NAMALWA (cell line): Measurements from ENCODE around the gene ANO7.
"Not testable (repeated sequence)": the region's sequence is repeated elsewhere in the genome, so short reads cannot be mapped to it uniquely, and the experiment has no call there.

Experiments used
- DNase-seq: peaks from one replicate; pipeline ENCODE4 v3.0.0-alpha.2; 2015; ENCODE audit warnings: low spot score

ANO7 gene

GRCh38 chr2:241191081-241191480 lies 2.6 kb downstream of the ANO7 start:
- DNase-seq, result no peak

GRCh38 chr2:241193271-241193670 lies 4.8 kb downstream of the ANO7 start:
- no peak for DNase-seq

DNA sequence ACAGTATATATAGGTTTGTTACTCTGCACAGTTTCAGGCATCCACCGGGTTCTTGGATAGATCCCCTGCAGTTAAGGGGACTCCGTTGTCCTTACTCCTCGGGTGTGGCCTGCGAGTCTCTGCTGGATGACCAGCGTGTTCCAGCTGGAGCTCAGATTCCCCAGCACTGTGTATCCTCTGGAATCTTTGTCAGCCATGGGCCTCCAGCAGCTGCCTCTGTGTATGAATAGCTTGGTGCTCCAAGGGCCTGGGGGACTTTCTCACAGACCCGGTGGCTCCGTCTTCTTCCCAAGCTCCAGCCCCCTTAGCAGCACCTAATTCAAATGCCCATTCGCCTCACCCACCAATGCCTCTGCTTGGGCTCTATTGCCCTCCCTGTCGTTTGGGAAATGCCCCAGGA lies 6.3 kb downstream of the ANO7 start:
- no peak for DNase-seq

- DNase-seq, result no peak
Measured at GRCh38 chr2:241195506-241196130, 7.1 kb downstream of the ANO7 start.

DNA sequence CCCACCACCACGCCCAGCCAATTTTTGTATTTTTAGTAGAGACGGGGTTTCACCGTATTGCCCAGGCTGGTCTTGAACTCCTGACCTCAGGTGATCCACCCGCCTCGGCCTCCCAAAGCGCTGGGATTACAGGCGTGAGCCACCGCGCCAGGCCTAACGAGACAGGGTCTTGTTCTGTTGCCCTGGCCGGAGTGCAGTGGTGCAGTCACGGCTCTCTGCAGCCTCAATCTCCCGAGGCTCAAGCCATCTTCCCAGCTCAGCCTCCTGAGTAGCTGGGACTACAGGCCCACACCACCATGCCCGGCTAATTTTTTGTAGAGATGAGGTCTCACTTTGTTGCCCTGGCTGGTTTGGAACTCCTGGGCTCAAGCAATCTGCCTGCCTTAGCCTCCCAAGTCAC lies 8.8 kb downstream of the ANO7 start:
- DNase-seq, result not testable (repeated sequence)

DNA sequence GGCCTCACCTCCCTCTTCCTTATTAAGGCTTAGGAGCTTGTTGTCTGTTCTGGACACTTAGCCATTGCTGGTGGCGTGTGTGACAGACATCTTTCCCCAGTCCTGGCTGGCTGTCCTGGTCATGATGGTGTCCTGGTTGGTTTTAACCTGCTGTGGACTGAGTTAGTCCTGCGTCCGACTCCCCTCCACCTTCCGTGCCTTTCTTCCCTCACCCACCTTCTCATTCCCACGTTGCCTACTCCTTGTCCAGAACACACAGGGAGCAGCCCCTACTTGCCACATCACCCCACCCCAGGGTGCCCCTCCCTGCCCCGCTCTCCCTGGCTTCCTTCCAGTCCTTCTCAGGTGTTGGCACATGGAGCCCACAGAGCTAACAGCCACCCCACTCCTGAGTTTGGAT lies 9.5 kb downstream of the ANO7 start:
- DNase-seq, result no peak

DNA sequence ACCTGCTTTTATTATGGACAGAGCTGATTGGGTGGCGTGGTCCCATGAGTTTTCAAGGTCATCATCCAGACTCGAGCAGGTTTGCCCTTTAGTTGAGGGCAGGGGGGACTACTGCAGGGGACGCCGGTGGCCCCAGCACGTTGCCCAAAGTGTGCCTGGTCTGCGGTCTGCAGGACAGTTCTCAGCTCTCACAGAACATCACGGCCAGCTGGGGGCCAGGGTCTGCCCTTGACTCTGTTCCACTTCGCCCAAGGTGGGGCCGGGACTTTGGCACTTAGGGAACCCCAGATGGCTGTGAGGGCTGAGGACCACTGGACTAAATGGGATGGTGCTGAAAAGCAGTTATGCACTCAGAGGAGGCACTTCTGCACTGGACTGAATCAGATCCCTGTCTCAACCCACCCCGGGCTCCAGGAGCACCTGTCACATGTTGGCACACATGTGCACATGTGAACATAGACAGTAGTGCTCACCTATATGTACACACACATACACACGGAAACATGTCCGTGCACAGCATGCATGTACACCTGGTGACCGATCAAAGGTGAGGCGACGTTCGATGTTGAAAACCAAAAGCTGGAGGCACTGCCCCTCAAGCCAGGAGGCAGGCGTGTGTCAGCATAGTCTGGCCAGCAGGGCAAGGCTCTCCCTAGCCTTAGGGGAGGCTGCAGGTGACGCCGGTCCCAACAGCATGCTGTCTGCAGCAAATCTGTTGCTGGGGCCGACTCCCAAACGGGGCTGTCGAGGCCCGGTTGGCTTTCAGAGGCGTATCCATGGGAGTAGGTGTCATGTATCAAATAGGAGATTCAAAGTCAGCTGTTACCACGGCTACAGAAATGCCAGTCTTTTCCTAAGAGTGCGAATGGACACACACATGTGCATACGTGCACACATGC lies 10.2 kb downstream of the ANO7 start:
- DNase-seq, result no peak

DNA sequence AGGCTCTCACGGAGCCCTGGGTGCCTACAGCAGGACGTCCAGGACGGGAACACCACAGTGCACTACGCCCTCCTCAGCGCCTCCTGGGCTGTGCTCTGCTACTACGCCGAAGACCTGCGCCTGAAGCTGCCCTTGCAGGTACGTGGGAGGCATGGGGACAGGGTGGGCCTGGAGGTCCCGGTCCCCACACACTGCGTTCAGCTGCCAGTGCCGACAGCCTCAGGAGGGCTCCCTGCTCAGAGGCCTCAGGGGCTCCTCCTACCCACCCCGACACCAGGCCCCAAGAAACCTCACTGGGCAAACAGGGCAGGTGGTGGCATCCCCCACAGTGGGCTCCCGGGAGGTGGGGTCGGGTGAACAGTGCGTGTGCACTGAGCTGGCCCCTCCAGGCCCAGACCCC lies 10.8 kb downstream of the ANO7 start:
- no peak for DNase-seq

GRCh38 chr2:241199897-241200821 lies 11.7 kb downstream of the ANO7 start:
- DNase-seq, result no peak

GRCh38 chr2:241200822-241201395 lies 12.4 kb downstream of the ANO7 start:
- no peak for DNase-seq

DNA sequence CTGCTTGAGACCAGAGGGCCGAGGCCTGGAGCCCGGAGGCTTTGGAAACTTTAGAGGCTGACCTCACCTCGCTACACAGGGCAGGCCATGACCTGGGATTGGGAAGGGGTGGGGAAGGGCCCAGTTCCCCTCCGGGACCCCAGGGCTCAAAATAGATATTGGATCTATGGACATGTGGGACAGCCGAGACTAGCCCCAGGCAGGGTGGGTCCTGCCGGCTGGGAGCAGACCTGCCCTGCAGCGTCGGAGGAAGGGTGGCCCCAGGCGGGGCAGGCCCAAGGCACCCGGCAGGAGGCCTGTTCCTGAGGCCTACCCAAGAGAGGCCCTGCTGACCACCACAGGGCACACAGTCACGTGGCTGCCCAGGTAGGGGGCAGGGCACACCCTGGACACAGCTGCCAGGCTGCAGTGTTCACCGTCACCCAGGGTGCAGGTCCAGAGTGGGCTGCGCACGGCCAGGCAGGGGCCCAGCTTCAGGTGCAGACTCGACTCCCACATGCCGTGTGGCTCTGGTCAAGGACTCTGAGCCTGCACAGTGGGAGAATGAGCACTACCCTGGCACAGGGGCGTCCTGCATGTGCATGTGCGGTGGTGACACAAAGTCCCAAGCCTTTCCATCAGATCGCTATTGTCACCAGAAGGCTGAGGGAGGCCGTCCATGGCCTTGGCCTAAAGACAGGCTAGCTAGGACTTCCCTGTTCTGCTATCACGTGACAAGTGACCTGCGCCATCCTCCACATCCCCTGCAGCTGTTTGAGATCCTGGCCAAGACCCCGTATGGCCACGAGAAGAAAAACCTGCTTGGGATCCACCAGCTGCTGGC lies 13.2 kb downstream of the ANO7 start:
- no peak for DNase-seq

GRCh38 chr2:241202268-241202585 lies 13.8 kb downstream of the ANO7 start:
- DNase-seq, result no peak

DNA sequence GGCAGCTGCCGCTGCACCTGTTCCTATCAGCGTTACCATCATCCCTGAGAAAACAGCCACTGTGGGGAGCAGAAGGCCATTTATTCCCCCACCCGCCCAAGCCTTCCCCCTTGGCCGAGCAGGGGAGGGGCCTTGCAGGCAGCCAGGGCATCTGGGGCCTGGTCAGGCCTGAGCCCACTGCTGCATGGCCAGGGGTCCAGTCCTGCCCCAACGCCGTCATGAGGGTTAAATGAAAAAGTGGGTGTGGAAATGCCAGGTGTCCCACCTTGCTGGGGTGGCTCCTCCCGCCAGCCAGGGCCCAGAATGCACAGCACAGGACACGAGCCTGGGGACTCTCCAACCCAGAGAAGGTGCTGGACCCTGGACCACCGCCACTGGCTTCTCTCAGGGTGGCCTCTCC lies 14.2 kb downstream of the ANO7 start:
- DNase-seq, result no peak

DNA sequence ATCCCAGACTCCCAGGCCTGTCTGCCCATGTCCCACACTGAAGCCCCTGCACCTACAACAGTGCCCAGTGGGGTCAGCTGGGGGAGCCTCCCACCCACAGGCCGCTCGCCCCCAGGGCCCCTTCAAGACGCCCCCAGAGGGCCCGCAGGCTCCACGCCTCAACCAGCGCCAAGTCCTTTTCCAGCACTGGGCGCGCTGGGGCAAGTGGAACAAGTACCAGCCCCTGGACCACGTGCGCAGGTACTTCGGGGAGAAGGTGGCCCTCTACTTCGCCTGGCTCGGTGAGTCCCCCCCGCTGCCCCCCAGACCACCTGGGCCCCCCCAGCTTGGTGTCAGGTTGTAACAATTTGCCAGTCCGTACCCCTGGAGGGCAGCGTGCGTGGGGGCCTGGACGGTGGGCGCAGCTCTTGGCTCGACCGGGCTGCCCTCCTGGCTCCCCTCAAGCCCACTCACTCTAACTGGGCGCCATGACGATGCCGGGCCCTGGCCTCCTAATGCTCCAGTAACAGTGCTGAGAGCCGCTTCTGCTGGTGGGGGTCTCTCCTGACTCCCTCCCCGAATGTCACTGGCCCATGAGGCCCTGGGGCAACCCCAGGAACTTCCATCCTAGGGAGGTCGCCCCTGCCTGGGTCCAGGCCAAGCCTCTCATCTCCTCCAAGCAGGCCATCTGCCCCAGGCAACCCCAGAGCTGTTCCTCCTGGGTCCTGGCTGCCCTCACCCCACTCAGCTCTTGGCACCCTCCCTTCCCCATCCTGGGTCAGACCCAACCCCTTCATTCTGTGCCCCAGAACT lies 14.9 kb downstream of the ANO7 start:
- DNase-seq, result no peak

DNA sequence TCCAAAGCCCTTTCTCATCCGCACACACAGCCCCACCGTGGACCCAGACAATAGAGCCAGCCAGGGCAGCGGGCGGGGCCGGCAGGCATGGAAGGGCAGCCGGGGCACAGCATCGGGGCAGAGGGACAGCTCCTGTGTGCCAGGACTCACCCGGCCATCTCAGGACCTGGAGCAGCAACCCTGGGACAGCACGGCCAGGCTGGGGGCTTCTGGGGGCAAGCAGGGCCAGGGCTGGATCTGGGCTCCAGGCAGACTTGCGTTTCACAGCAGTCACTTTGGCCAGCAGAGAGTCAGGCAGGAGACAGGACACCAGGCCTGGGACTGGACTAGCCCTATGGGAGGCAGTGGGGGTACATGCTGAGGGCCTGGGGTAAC lies 15.5 kb downstream of the ANO7 start:
- no peak for DNase-seq

- no peak for DNase-seq
Measured at GRCh38 chr2:241204490-241204889, 16.0 kb downstream of the ANO7 start.

DNA sequence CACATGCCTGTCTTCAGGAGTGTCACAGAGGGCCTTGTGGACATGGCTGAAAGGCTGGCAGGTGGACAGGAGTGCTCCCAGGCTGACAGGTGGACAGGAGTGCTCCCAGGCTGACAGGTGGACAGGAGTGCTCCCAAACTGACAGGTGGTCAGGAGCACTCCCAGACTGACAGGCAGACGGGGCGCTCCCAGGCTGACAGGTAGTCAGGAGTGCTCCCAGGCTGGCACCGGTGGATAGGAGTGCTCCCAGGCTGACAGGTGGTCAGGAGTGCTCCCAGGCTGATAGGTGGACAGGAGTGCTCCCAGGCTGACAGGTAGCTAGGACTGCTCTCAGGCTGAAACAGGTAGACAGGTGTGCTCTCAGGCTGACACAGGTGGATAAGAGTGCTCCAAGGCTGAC lies 16.6 kb downstream of the ANO7 start:
- DNase-seq, result no peak

GRCh38 chr2:241207151-241207550 lies 18.7 kb downstream of the ANO7 start:
- no peak for DNase-seq

- DNase-seq, result no peak
Measured at GRCh38 chr2:241207641-241208040, 19.2 kb downstream of the ANO7 start.

DNA sequence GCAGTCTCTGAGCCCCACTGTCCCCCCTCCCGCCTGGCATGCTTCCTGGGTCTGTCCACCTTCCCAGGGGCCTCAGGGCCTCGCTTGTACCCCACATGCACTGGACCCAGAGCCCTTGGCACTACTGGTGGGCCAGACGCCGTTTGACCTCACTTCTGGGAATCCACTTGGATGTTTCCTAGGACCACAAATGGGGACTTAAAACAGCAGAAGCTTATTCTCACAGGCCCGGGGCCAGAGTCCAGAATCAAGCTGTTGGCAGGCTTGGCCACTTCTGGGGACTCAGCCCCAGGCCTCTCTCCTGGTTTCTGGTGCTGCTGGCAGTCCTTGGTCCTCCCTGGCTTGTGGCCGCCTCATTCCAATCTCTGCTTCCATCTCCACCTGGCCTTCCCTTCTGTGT lies 19.6 kb downstream of the ANO7 start:
- no peak for DNase-seq

DNA sequence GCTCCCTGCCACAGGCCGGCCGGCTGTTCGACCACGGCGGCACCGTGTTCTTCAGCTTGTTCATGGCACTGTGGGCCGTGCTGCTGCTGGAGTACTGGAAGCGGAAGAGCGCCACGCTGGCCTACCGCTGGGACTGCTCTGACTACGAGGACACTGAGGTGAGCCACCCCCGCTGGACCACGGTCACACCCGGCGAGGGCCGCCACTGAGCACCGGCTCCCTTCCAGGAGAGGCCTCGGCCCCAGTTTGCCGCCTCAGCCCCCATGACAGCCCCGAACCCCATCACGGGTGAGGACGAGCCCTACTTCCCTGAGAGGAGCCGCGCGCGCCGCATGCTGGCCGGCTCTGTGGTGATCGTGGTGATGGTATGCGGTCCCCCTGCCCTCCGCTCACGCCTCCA lies 20.8 kb downstream of the ANO7 start:
- no peak for DNase-seq
